ENCODE results near the gene ERC1. TPM values are rescaled to one million over a fixed set of nuclear protein-coding genes. Genes with fewer than 3 reads are reported as not detected.

The ERC1 gene
- total and polyA plus RNA-seq, 9 of the 15 experiments (the other 6 are each of a cell fraction or from before 2014, with no cell fraction given): 0.74 to 11.8 (median 4.8) TPM

GRCh38 chr12:1517007-1517406 lies 526.0 kb downstream of the ERC1 start:
- BruUV-seq (replicated peaks): no TSS peak
- H3K4me1 ChIP-seq (replicated peaks in 1 of 2; ENCODE audit: control insufficient read depth in 2 of 2, insufficient read depth in 2 of 2, low read length in 2 of 2): peaks cover 8 to 11% of the 10 kb centered on the region in 2 experiments; a peak in 4 of 5 replicates
- WGBS (ENCODE audit: insufficient coverage, low coverage, missing lambda C conversion rate): 24% methylated on average over 2 of the region's 2 CpGs
- TF ChIP-seq ZBTB7A (IDR thresholded peaks at IDR 0.05; ENCODE audit: borderline replicate concordance, control insufficient read depth, low read depth, low read length): peak; percentile 82
- TF ChIP-seq, protein P1, sequence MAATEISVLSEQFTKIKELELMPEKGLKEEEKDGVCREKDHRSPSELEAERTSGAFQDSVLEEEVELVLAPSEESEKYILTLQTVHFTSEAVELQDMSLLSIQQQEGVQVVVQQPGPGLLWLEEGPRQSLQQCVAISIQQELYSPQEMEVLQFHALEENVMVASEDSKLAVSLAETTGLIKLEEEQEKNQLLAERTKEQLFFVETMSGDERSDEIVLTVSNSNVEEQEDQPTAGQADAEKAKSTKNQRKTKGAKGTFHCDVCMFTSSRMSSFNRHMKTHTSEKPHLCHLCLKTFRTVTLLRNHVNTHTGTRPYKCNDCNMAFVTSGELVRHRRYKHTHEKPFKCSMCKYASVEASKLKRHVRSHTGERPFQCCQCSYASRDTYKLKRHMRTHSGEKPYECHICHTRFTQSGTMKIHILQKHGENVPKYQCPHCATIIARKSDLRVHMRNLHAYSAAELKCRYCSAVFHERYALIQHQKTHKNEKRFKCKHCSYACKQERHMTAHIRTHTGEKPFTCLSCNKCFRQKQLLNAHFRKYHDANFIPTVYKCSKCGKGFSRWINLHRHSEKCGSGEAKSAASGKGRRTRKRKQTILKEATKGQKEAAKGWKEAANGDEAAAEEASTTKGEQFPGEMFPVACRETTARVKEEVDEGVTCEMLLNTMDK (IDR thresholded peaks at IDR 0.05; ENCODE audit: borderline replicate concordance, insufficient read depth, low read depth, low read length, poor library complexity, severe bottlenecking): no peak
- no peak for TF ChIP-seq BCL6 (CRISPR knock-in tag; IDR thresholded peaks at IDR 0.05)
- peak; percentile 15 to 51 (median 31); a peak in 3 of 6 replicates for TF ChIP-seq CTCF (IDR thresholded peaks at IDR 0.05 in 2 of 3, conservative IDR thresholded peaks at IDR 0.05 in 1 of 3; ENCODE audit: insufficient read depth in 2 of 3, low read depth in 1 of 3, low read length in 3 of 3)
- no peak for TF ChIP-seq MEIS2 (IDR thresholded peaks at IDR 0.05; ENCODE audit: partially characterized antibody)
- ATAC-seq (peak; percentile 43; the same call in 1 of the 3 replicates), DNase-seq (ENCODE audit: extremely low read depth in 1 of 4, low spot score in 3 of 4) (no peak), FAIRE-seq (no peak)
- H3K9me3 ChIP-seq (replicated peaks; ENCODE audit: control insufficient read depth, insufficient read depth, low read depth, low read length): no peaks in the 10 kb centered on the region; the same call in 1 of the 2 replicates
- H3K27ac ChIP-seq (ENCODE audit: extremely low read depth, low read depth, low read length): no peak overlapping the region
- in situ Hi-C loops (cut with MboI): no loop called here
- ChIA-PET CTCF (ENCODE audit: low intra/inter-chr PET ratio) (no interaction called here), POLR2A (interaction anchor here (1.5 kb wide), 1 partner anchor 59 kb away, joined by 4 read pairs; no protein-coding TSS in a partner anchor)
- H3K4me3 ChIP-seq: no peak overlapping the region
- H3K27me3 ChIP-seq (ENCODE audit: control insufficient read depth in 2 of 2, insufficient read depth in 2 of 2, low read length in 2 of 2): no peaks in the 10 kb centered on the region
- no peak overlapping the region for H3K9ac ChIP-seq (ENCODE audit: insufficient read depth in 1 of 2, low read depth in 2 of 2, low read length in 2 of 2)
- H4K20me1 ChIP-seq (replicated peaks; ENCODE audit: control insufficient read depth, insufficient read depth, low read length): no peaks in the 10 kb centered on the region
- H3K9me1 ChIP-seq (ENCODE audit: control insufficient read depth, insufficient read depth, low read length): no peaks in the 10 kb centered on the region
- no peaks in the 10 kb centered on the region for H3K79me2 ChIP-seq (ENCODE audit: control insufficient read depth, insufficient read depth, low read length)
- H3K4me2 ChIP-seq (ENCODE audit: insufficient read depth, low read length): no peak overlapping the region
- H3K36me3 ChIP-seq (ENCODE audit: control insufficient read depth, insufficient read depth, low read length): no peaks in the 10 kb centered on the region
- intact Hi-C loops (cut with micrococcal nuclease): loop anchor here (10.0 kb wide), 1 partner anchor 58 kb away; no protein-coding TSS in a partner anchor
- no peak overlapping the region for H2AFZ ChIP-seq (ENCODE audit: low read depth, low read length)

Data from K562 (cell line).